ENCODE results near the gene ZMYND12.

The ZMYND12 gene

GRCh38 chr1:42434340-42434739 is 21.5 kb downstream of the ZMYND12 start:
- no peak for DNase-seq

GRCh38 chr1:42433369-42433768 is 22.5 kb downstream of the ZMYND12 start:
- DNase-seq, result no peak

GRCh38 chr1:42432714-42433113 is 23.1 kb downstream of the ZMYND12 start:
- no peak for DNase-seq

- no peak for DNase-seq
These were observed 24.3 kb downstream of the ZMYND12 start for GRCh38 chr1:42431514-42431913.

- DNase-seq, result no peak
These were observed 25.3 kb downstream of the ZMYND12 start for GRCh38 chr1:42430286-42431135.

GRCh38 chr1:42429603-42430002 is 26.2 kb downstream of the ZMYND12 start:
- no peak for DNase-seq

- DNase-seq, result no peak
These were observed 28.6 kb downstream of the ZMYND12 start for GRCh38 chr1:42427240-42427639.

- no peak for DNase-seq
These were observed 31.6 kb downstream of the ZMYND12 start for GRCh38 chr1:42424201-42424600.

GRCh38 chr1:42423681-42424080 is 32.1 kb downstream of the ZMYND12 start:
- DNase-seq, result no peak

GRCh38 chr1:42422737-42423136 is 33.1 kb downstream of the ZMYND12 start:
- no peak for DNase-seq

- peak; percentile 93 for DNase-seq
These were observed 34.8 kb downstream of the ZMYND12 start for GRCh38 chr1:42420911-42421585.

GRCh38 chr1:42420121-42420520 is 35.7 kb downstream of the ZMYND12 start:
- no peak for DNase-seq

- peak; percentile 37 for DNase-seq
These were observed 36.5 kb downstream of the ZMYND12 start for GRCh38 chr1:42419126-42419821.

GRCh38 chr1:42418516-42418915 is 37.3 kb downstream of the ZMYND12 start:
- no peak for DNase-seq

GRCh38 chr1:42417166-42417565 is 38.7 kb downstream of the ZMYND12 start:
- no peak for DNase-seq

- no peak for DNase-seq
These were observed 41.0 kb downstream of the ZMYND12 start for GRCh38 chr1:42414551-42415496.

GRCh38 chr1:42403880-42404400 is 51.9 kb downstream of the ZMYND12 start:
- no peak for DNase-seq

- DNase-seq, result no peak
These were observed 56.3 kb downstream of the ZMYND12 start for GRCh38 chr1:42399315-42400100.

- DNase-seq, result no peak
These were observed 62.6 kb downstream of the ZMYND12 start for GRCh38 chr1:42392967-42393848.

- peak; percentile 47 for DNase-seq
These were observed 63.6 kb downstream of the ZMYND12 start for GRCh38 chr1:42392255-42392654.
